22Rv1 (cell line): ENCODE data around the gene RBBP8NL.

Source experiments
- ZFX ChIP-seq: fragments of 450-650 bp; IDR thresholded peaks from 2 replicates; pipeline ENCODE4 v1.6.1; 2017; ENCODE audit warnings: antibody characterized with exemption, borderline replicate concordance
- TF ChIP-seq, protein P1 (sequence below): fragments of 450-650 bp; IDR thresholded peaks from 2 replicates; pipeline ENCODE4 v1.5.1; 2017; ENCODE audit warnings: mild to moderate bottlenecking

DNA sequence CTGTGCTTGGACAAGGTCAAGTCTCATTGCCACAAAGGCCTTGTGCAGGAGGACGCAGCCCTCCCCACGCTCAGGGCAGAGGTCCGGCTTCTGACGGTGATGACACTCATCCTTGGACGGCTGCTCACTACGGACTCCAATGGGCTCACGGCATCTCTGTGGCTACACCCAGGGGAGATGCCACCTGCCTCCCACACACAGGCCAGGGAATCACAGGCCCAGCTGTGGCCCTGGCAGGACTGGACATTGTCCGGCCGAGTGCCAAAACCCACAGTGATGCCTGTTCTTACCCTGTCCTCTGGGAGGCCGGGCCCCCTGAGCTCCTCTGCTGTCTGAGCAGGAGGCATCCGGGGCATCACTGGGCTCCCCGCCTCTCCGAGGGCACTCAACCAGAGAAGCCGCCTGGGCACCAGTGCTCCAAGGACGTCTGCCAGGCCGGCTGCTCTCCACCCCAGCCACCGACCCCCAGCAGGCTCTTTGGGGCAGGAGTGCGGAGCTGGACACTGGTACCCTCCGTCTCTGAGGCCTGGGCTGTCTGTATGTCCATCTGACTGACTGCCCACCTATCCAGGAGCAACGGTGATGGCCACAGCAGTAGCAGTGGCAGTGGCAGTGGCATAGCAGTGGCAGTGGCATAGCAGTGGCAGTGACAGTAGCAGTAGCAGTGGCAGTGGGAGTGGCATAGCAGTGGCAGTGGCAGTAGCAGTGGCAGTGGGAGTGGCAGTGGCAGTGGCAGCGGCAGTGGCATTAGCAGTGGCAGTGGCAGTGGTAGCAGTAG, 1.9 kb downstream of the RBBP8NL start:
- TF ChIP-seq, protein P1, sequence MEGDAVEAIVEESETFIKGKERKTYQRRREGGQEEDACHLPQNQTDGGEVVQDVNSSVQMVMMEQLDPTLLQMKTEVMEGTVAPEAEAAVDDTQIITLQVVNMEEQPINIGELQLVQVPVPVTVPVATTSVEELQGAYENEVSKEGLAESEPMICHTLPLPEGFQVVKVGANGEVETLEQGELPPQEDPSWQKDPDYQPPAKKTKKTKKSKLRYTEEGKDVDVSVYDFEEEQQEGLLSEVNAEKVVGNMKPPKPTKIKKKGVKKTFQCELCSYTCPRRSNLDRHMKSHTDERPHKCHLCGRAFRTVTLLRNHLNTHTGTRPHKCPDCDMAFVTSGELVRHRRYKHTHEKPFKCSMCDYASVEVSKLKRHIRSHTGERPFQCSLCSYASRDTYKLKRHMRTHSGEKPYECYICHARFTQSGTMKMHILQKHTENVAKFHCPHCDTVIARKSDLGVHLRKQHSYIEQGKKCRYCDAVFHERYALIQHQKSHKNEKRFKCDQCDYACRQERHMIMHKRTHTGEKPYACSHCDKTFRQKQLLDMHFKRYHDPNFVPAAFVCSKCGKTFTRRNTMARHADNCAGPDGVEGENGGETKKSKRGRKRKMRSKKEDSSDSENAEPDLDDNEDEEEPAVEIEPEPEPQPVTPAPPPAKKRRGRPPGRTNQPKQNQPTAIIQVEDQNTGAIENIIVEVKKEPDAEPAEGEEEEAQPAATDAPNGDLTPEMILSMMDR: no peak
- no peak for TF ChIP-seq ZFX
